GM23338 (cell line): ENCODE results near the gene RAP1GAP2. TPM values are rescaled to one million over a fixed set of nuclear protein-coding genes. Genes with fewer than 3 reads are reported as not detected.
A peak's percentile ranks its signal among the peaks of the same experiment; 100 is the strongest.

ENCODE experiments used
- ATAC-seq: fragments of 200-7000 bp; cut with Tn5 transposase; 3 replicates; pipeline ENCODE4 v1.9.1; 2020
- DNase-seq: peaks from one replicate; pipeline ENCODE4 v3.0.0-alpha.2; 2015; ENCODE audit warnings: low spot score
- H2AFZ ChIP-seq: fragments of 200-600 bp; sonication (generic); 2 replicates; pipeline ENCODE4 v1.8.0; 2016; ENCODE audit warnings: antibody characterized with exemption, mild to moderate bottlenecking, moderate library complexity
- H3F3A ChIP-seq: fragments of 200-600 bp; sonication (generic); replicated peaks from 2 replicates; pipeline ENCODE4 v1.8.0; 2017; ENCODE audit warnings: antibody characterized with exemption, mixed run types, low read depth
- H3K27ac ChIP-seq: fragments of 200-600 bp; sonication (generic); 2 replicates; pipeline ENCODE4 v1.6.1; 2016; ENCODE audit warnings: low read depth
- H3K27me3 ChIP-seq: fragments of 200-600 bp; sonication (generic); 2 replicates; pipeline ENCODE4 v1.8.0; 2016; ENCODE audit warnings: mild to moderate bottlenecking, mixed run types, moderate library complexity; ENCODE audit not compliant: insufficient read depth
- H3K36me3 ChIP-seq: fragments of 200-600 bp; sonication (generic); 2 replicates; pipeline ENCODE4 v1.8.0; 2016; ENCODE audit warnings: mild to moderate bottlenecking; ENCODE audit not compliant: insufficient read depth
- H3K4me1 ChIP-seq: fragments of 200-600 bp; sonication (generic); 2 replicates; pipeline ENCODE4 v1.8.0; 2016; ENCODE audit warnings: mild to moderate bottlenecking, moderate library complexity; ENCODE audit not compliant: insufficient read depth
- H3K4me2 ChIP-seq: fragments of 200-600 bp; sonication (generic); 2 replicates; pipeline ENCODE4 v1.7.1; 2017; ENCODE audit warnings: mixed run types
- H3K4me3 ChIP-seq: fragments of 200-600 bp; sonication (generic); 2 replicates; pipeline ENCODE4 v1.6.1; 2016; ENCODE audit warnings: mixed run types
- H3K79me2 ChIP-seq: fragments of 200-600 bp; sonication (generic); replicated peaks from 2 replicates; pipeline ENCODE4 v1.8.0; 2017; ENCODE audit warnings: mild to moderate bottlenecking; ENCODE audit not compliant: insufficient read depth
- H3K9me2 ChIP-seq: fragments of 200-600 bp; sonication (generic); 2 replicates; pipeline ENCODE4 v1.8.0; 2017; ENCODE audit not compliant: insufficient read depth
- H4K20me1 ChIP-seq: fragments of 200-600 bp; sonication (generic); replicated peaks from 2 replicates; pipeline ENCODE4 v1.8.0; 2017; ENCODE audit warnings: mild to moderate bottlenecking; ENCODE audit not compliant: insufficient read depth
- H3K27ac Mint-ChIP-seq: 2 replicates; pipeline ENCODE4 v1.8.0; 2020; ENCODE audit warnings: inconsistent platforms, mild to moderate bottlenecking, moderate library complexity, mixed read lengths
- H3K27me3 Mint-ChIP-seq: 3 replicates; pipeline ENCODE4 v1.8.0; 2022; ENCODE audit warnings: low read depth, mild to moderate bottlenecking, moderate library complexity, mixed read lengths, inconsistent platforms; ENCODE audit not compliant: insufficient read depth, poor library complexity
- H3K36me3 Mint-ChIP-seq: 3 replicates; pipeline ENCODE4 v1.8.0; 2021; ENCODE audit warnings: low read depth, mild to moderate bottlenecking, inconsistent platforms, moderate library complexity, mixed read lengths
- H3K4me1 Mint-ChIP-seq: 3 replicates; pipeline ENCODE4 v1.8.0; 2020; ENCODE audit warnings: mild to moderate bottlenecking, inconsistent platforms, mixed read lengths
- H3K4me3 Mint-ChIP-seq: 3 replicates; pipeline ENCODE4 v1.8.0; 2021; ENCODE audit warnings: moderate library complexity, mild to moderate bottlenecking, inconsistent platforms, mixed read lengths
- H3K9me3 Mint-ChIP-seq: 3 replicates; pipeline ENCODE4 v1.8.0; 2020; ENCODE audit warnings: moderate library complexity, mild to moderate bottlenecking, inconsistent platforms, mixed read lengths
- CREB1 ChIP-seq: fragments of 250-450 bp; sonication (Bioruptor Pico); IDR thresholded peaks from 2 replicates; pipeline ENCODE4 v1.5.0; 2020; ENCODE audit warnings: low read depth, mild to moderate bottlenecking, moderate library complexity
- CTCF ChIP-seq, 2 experiments: fragments of 200-600 bp in 1 of 2; sonication (generic) in 1 of 2; conservative IDR thresholded peaks; 2 replicates each; pipeline versions ENCODE4 v1.5.1 to v1.6.1; 2016 to 2017; ENCODE audit warnings: antibody characterized with exemption in 2 of 2, low read depth in 2 of 2, mild to moderate bottlenecking in 2 of 2, moderate library complexity in 1 of 2
- ETS1 ChIP-seq: IDR thresholded peaks from 2 replicates; pipeline ENCODE4 v1.6.1; 2016; ENCODE audit warnings: antibody characterized with exemption
- POLR2AphosphoS5 ChIP-seq: IDR thresholded peaks from 2 replicates; pipeline ENCODE4 v1.6.1; 2016; ENCODE audit warnings: antibody characterized with exemption, low read depth
- REST ChIP-seq: IDR thresholded peaks from one replicate; pipeline ENCODE4 v1.6.1; 2018; ENCODE audit warnings: antibody characterized with exemption; ENCODE audit not compliant: unreplicated experiment
- ZNF114 ChIP-seq: fragments of 250-450 bp; sonication (Bioruptor Pico); IDR thresholded peaks from 2 replicates; pipeline ENCODE4 v1.5.0; 2020; ENCODE audit warnings: mild to moderate bottlenecking, moderate library complexity
- polyA plus RNA-seq: library from polyadenylated mRNA; unstranded; fragments of >200 nt; fragmentation: Nextera tagmentation; extraction: Ambion mirVana; gene quantifications from 2 replicates; pipeline ENCODE4 v1.2.1, GENCODE V29; 2016
- total RNA-seq: library from RNA; depleted of rRNA; stranded (reverse); fragments of >200 nt; shearing (Covaris generic); gene quantifications from 2 replicates; pipeline ENCODE4 v1.2.3, GENCODE V29; 2014

RAP1GAP2 gene
- total and polyA plus RNA-seq, 2 experiments from 2014 or later, result 17.8 to 46.1 TPM

- TF ChIP-seq REST (no peak), ETS1 (no peak), ZNF114 (CRISPR knock-in tag) (no peak), CTCF (conservative IDR thresholded peaks at IDR 0.05; ENCODE audit: low read depth in 2 of 2) (no peak)
Measured at GRCh38 chr17:3046753-3047152, 250.5 kb downstream of the RAP1GAP2 start (continued).

- peak overlapping the region; percentile 95 for H3K4me3 Mint-ChIP-seq
- Histone ChIP-seq H2AFZ (peak overlapping the region; percentile 92), H3K79me2 (no peaks in the 10 kb centered on the region), H3K36me3 (no peaks in the 10 kb centered on the region), H4K20me1 (no peaks in the 10 kb centered on the region), H3K27me3 (no peaks in the 10 kb centered on the region), H3K9me2 (no peaks in the 10 kb centered on the region), H3K4me1 (no peaks in the 10 kb centered on the region), H3K4me2 (peak overlapping the region; percentile 78), H3F3A (no peaks in the 10 kb centered on the region), H3K27ac (peak overlapping the region; percentile 73; the same call in 1 of the 2 replicates), H3K4me3 (peak overlapping the region; percentile 60)
- DNase-seq (peak; percentile 99), ATAC-seq (peak; percentile 98)
- no peaks in the 10 kb centered on the region for H3K4me1 Mint-ChIP-seq
- H3K36me3 Mint-ChIP-seq, result peaks cover 5% of the 10 kb centered on the region; the same call in 2 of the 3 replicates
- TF ChIP-seq CREB1 (peak; percentile 43; the same call in 1 of the 2 replicates), POLR2AphosphoS5 (peak; percentile 85), ETS1 (no peak), CTCF (conservative IDR thresholded peaks at IDR 0.05; ENCODE audit: low read depth in 2 of 2) (peak; percentile 71 to 98)
- peaks cover 5% of the 10 kb centered on the region for H3K27me3 Mint-ChIP-seq
- H3K27ac Mint-ChIP-seq, result peak overlapping the region; percentile 99
- peaks cover 13% of the 10 kb centered on the region; the same call in 2 of the 3 replicates for H3K9me3 Mint-ChIP-seq
Measured at GRCh38 chr17:3048727-3049471, 252.7 kb downstream of the RAP1GAP2 start.
